ENCODE data around the gene RASEF.

RASEF gene

GRCh38 chr9:83034026-83034425, 28.9 kb downstream of the RASEF start:
- H3K27me3 ChIP-seq (ENCODE audit: insufficient read depth, poor library complexity, severe bottlenecking), result peaks cover 2% of the 10 kb centered on the region
- H3K4me3 ChIP-seq (replicated peaks; ENCODE audit: insufficient read depth, low read length), result no peak overlapping the region
- DNase-seq (ENCODE audit: low read depth in 1 of 2, low spot score in 1 of 2), result no peak
- no peak overlapping the region for H3K27ac ChIP-seq (replicated peaks)
- TF ChIP-seq SPI1 (IDR thresholded peaks at IDR 0.05; ENCODE audit: borderline replicate concordance, low read depth) (no peak), GABPA (IDR thresholded peaks at IDR 0.05; ENCODE audit: low read depth) (no peak), POLR2AphosphoS5 (IDR thresholded peaks at IDR 0.05; ENCODE audit: low read depth) (no peak)
- TF ChIP-seq, protein P1, sequence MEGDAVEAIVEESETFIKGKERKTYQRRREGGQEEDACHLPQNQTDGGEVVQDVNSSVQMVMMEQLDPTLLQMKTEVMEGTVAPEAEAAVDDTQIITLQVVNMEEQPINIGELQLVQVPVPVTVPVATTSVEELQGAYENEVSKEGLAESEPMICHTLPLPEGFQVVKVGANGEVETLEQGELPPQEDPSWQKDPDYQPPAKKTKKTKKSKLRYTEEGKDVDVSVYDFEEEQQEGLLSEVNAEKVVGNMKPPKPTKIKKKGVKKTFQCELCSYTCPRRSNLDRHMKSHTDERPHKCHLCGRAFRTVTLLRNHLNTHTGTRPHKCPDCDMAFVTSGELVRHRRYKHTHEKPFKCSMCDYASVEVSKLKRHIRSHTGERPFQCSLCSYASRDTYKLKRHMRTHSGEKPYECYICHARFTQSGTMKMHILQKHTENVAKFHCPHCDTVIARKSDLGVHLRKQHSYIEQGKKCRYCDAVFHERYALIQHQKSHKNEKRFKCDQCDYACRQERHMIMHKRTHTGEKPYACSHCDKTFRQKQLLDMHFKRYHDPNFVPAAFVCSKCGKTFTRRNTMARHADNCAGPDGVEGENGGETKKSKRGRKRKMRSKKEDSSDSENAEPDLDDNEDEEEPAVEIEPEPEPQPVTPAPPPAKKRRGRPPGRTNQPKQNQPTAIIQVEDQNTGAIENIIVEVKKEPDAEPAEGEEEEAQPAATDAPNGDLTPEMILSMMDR (IDR thresholded peaks at IDR 0.05; ENCODE audit: insufficient read depth, low read length), result no peak
- TF ChIP-seq, protein P2, sequence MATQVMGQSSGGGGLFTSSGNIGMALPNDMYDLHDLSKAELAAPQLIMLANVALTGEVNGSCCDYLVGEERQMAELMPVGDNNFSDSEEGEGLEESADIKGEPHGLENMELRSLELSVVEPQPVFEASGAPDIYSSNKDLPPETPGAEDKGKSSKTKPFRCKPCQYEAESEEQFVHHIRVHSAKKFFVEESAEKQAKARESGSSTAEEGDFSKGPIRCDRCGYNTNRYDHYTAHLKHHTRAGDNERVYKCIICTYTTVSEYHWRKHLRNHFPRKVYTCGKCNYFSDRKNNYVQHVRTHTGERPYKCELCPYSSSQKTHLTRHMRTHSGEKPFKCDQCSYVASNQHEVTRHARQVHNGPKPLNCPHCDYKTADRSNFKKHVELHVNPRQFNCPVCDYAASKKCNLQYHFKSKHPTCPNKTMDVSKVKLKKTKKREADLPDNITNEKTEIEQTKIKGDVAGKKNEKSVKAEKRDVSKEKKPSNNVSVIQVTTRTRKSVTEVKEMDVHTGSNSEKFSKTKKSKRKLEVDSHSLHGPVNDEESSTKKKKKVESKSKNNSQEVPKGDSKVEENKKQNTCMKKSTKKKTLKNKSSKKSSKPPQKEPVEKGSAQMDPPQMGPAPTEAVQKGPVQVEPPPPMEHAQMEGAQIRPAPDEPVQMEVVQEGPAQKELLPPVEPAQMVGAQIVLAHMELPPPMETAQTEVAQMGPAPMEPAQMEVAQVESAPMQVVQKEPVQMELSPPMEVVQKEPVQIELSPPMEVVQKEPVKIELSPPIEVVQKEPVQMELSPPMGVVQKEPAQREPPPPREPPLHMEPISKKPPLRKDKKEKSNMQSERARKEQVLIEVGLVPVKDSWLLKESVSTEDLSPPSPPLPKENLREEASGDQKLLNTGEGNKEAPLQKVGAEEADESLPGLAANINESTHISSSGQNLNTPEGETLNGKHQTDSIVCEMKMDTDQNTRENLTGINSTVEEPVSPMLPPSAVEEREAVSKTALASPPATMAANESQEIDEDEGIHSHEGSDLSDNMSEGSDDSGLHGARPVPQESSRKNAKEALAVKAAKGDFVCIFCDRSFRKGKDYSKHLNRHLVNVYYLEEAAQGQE (IDR thresholded peaks at IDR 0.05; ENCODE audit: insufficient replicate concordance, low read depth), result no peak

- H3K4me3 ChIP-seq (replicated peaks; ENCODE audit: insufficient read depth, low read length), result no peak overlapping the region
These were observed 30.8 kb downstream of the RASEF start for GRCh38 chr9:83032065-83032625.

GRCh38 chr9:83030391-83031107, 32.4 kb downstream of the RASEF start:
- no peak overlapping the region for H3K4me3 ChIP-seq (replicated peaks; ENCODE audit: insufficient read depth, low read length)
- TF ChIP-seq, protein P2 (IDR thresholded peaks at IDR 0.05; ENCODE audit: insufficient replicate concordance, low read depth), result no peak
- no peak for TF ChIP-seq SPI1 (IDR thresholded peaks at IDR 0.05; ENCODE audit: borderline replicate concordance, low read depth)
- no peak for TF ChIP-seq POLR2AphosphoS5 (IDR thresholded peaks at IDR 0.05; ENCODE audit: low read depth)
- TF ChIP-seq, protein P1 (IDR thresholded peaks at IDR 0.05; ENCODE audit: insufficient read depth, low read length), result no peak
- TF ChIP-seq GABPA (IDR thresholded peaks at IDR 0.05; ENCODE audit: low read depth), result no peak
- H3K27ac ChIP-seq (replicated peaks), result no peak overlapping the region
- no peaks in the 10 kb centered on the region for H3K27me3 ChIP-seq (ENCODE audit: insufficient read depth, poor library complexity, severe bottlenecking)
- DNase-seq (ENCODE audit: low read depth in 1 of 2, low spot score in 1 of 2), result no peak

More at GRCh38 chr9:83032065-83032625, 30.8 kb downstream of the RASEF start:
- no peaks in the 10 kb centered on the region for H3K27me3 ChIP-seq (ENCODE audit: insufficient read depth, poor library complexity, severe bottlenecking)
- H3K27ac ChIP-seq (replicated peaks), result no peak overlapping the region
- no peak for DNase-seq (ENCODE audit: low read depth in 1 of 2, low spot score in 1 of 2)
- TF ChIP-seq GABPA (IDR thresholded peaks at IDR 0.05; ENCODE audit: low read depth) (no peak), SPI1 (IDR thresholded peaks at IDR 0.05; ENCODE audit: borderline replicate concordance, low read depth) (no peak), POLR2AphosphoS5 (IDR thresholded peaks at IDR 0.05; ENCODE audit: low read depth) (no peak)
- TF ChIP-seq, protein P2 (IDR thresholded peaks at IDR 0.05; ENCODE audit: insufficient replicate concordance, low read depth), result no peak
- TF ChIP-seq, protein P1 (IDR thresholded peaks at IDR 0.05; ENCODE audit: insufficient read depth, low read length), result no peak

Measured in HL-60 (cell line).